HG03378 (cell line): Measurements from ENCODE around the gene EDRF1.
A peak's percentile ranks its signal among the peaks of the same experiment; 100 is the strongest.

Experiments used
- ATAC-seq: cut with Tn5 transposase; IDR thresholded peaks from one replicate; pipeline ENCODE4 v1.9.1; 2021; ENCODE audit warnings: mild to moderate bottlenecking, moderate library complexity; ENCODE audit not compliant: unreplicated experiment

EDRF1 gene

DNA sequence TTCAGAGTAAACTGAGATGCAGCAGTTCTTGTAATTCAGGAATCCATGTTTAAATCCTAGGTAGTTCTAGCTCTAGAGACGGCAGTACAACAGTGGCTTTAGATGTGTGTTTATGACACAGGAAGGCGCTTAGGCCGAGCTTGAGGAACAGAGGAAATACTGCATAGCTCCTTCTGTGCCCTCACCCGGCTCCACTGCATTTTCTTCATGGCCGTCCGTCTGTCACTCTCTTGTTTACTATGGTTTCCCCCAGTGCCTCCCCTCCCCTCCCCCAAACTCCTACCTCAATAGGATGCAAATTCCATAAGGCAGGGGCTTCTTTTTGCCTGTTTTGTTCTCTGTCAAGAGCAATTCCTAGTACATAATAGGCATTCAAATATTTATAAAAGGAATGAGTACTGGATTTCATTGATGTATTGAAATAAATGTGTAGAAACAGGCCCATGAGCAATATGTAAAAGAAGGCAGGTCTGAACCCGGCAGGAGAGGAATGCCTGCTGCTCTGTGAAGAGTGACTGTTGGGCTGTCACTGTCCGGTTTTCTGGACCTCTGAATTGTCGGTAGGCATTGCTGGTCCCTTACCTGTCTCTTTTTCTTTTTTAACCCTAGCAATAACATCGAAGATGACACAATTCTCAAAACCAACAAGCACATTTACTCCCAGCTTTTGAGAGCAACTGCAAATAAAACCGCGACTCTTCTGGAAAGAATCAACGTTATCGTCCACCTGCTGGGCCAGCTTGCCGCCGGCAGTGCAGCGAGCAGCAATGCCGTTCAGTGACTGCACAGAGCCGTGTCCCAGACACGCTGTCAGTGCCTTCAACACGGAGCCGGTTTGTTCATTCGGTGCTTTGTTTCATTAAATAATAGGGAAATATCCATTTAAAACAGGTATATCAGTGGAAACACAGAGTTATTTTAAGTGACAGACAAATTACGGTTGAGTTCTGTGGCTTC is 43.5 kb downstream of the EDRF1 start:
- ATAC-seq: no peak

DNA sequence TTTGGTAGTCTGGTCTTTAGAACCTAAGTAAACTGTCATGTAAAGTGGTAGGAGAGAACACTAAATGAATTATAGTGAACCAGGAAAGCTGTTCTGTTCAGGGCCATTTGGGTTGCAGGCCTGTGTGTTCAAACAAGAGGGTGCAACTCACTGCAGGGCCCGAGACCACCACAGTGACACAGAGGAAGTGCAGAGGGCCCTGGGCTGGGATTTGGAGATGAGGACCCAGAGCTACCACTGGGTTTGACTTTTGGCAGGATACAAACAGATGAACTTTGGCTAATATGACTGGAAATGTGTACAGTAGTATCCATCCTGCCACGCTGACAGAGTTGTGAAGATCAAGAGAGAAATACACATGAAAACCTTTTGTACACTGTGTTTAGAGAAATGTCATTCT is 46.3 kb downstream of the EDRF1 start:
- ATAC-seq: no peak

DNA sequence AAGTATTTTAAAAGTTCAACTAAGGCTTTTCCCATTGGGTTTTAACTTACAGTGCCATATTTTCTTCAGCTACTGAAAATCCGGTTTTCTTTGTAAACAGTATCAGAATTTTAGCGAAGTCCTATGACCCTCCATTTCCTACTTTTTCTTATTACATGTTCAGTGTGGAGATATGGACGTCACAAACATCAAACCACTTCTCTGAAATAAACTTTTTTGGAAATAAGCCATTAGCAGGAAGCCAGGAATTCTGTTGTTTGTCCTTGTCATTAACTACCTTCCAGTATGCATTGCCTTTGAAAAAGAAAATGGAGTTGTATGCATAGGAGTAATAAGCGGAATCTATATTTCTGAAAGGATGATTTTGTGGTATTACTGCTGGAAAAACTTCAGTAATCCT is 47.0 kb downstream of the EDRF1 start:
- no peak for ATAC-seq

DNA sequence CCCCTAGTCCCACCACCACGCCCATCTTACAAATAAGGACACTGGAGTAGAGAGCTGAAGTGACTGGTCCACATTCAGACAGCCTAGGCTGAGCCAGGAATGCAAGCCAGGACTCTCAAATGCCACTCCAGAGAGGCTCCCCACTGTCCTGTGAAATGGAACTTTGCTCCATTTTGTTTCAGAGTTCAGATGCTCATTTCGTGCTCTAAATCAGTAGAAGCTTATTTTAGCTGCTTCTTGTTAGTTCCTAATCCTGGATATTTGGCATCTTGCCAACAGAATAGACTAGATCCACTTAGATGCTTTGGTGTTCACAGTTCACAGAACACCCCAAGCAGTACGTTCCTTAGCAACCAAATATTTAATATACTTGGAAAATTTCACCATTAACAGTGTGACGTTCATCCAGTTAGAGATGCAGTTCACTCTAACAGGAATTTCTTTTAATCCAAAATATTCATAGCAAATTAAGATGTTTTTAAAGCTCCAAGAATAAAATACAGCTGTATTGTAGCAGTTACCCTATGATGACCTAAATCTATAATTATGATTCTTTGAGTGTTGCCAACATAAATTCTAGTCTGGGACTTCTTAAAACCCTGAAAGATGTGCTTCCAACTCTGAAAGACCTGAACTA is 48.8 kb downstream of the EDRF1 start:
- ATAC-seq: no peak

DNA sequence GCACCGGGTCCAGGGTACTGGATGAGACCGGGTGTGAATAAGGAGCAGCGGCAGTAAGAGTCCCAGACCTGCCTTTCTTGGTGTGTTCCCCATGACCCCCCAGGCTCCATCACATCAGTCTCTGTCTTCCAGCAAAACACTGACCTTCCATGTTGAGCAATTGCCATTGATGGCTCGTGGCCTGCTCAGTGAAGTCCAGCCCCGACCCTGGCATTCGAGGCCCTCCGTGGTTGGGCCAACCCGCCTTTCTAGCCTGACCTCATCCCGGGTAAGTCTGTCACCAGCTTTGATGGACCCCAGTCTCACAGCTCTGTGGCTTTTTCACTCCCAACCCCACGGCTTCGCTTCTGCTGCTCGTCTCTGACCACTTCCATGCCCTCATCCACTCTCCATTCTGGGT is 49.7 kb downstream of the EDRF1 start:
- no peak for ATAC-seq

DNA sequence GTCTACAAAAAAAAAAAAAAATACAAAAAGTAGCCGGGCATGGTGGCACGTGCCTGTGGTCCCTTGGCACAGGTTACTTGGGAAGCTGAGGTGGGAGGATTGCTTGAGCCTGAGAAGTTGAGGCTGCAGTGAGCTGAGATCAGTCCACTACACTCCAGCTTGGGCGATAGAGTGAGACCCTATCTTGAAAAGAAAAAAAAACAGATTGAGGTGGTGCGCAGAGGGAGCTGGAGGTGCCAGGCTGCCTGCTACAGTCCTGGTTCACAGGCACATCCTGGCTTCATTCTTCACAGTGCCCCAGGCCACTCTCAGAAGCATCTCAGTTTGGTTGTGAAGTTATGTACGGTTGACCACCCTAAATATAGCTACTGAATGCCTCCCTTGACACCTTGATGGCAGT is 51.3 kb downstream of the EDRF1 start:
- ATAC-seq: no peak

DNA sequence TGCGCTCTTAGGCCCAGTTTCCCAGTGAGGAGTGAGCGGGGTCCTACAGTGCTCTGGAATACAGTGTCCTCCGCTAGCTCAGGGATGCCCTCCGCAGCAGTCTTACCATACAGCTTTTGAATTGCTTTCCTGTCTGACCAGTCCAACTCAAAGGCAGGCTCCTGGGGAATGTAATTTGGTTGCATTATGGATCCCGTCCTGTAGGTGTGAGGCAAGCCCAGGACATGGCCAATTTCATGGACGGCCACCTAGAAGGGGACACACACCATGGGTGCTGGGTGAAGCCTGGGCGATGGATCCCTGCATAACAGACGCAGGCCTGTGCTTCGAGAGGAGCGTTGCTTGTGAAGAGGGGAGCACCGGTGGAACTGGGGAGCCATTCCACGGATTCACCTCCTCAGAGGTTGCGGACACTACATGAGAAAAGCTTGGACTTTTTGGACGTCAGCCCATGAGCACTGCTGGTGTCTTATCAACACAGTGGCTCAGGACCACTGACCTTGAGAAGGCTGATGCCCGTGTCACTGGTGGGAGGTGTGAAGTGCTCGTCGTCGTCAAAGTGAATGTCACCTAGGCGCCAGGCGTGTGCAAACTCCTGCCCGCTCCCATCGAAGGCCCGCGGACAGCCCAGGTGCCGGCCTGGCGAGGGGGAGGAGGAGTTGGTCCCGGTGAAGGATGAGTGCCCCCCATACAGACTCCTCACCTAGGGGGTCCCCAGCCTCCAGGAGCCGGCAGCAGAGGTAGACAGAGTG is 52.8 kb downstream of the EDRF1 start:
- no peak for ATAC-seq

DNA sequence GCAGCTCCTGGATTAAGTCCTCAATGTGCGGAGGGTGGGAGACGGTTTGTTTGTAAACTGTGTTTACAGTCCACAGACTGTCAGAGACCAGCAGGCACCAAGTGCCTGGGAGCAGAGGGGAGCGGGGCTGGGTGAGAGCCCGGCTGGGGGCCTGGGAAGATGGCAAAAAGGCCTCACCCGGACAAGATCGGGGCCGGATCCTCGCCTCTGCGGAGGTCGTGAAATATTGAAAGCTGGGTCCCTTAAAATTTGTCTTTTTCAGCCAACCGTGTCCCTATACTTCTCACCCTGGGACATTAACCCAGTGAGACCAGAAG is 53.3 kb downstream of the EDRF1 start:
- no peak for ATAC-seq

DNA sequence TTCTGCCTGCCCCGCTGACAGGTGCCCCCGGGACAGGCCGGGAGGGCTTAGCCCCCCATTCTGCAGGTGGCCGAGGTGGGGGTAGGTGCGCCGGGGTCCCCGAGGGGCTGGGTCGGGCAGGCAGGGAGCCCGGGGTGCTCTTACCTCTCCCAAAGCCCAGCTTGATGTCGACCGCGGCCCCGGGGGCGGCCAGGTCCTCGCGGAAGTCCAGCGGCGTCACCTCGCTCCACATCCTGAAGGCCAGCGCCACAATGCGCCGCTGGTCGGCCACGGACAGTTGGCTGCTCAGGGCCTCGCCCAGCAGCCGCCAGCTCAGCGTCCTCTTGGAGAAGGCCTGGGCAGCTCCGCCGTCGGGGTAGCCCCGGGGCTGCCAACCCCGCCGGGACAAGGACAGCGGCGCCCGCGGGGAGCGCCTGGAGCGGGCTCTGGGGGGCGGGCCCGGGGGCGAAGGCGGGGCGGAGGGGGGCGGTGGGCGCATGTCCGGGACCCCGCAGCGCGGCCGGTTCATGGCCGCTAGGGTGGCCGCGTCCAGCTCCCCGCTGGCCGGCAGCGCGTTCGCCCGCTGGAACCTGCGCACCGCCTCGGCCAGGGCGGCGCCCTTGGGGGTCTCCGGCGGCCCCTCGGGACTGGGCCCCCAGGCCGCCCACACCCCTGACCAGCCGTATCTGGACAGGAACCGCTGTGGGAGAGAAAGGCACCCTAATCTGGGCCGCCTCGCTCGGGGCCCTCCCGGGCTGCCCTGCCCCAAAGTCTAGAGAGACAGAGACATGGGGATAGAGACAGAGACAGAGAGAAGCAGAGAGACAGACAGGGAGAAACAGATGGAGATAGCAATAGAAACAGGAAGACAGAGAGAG is 54.4 kb downstream of the EDRF1 start:
- no peak for ATAC-seq

DNA sequence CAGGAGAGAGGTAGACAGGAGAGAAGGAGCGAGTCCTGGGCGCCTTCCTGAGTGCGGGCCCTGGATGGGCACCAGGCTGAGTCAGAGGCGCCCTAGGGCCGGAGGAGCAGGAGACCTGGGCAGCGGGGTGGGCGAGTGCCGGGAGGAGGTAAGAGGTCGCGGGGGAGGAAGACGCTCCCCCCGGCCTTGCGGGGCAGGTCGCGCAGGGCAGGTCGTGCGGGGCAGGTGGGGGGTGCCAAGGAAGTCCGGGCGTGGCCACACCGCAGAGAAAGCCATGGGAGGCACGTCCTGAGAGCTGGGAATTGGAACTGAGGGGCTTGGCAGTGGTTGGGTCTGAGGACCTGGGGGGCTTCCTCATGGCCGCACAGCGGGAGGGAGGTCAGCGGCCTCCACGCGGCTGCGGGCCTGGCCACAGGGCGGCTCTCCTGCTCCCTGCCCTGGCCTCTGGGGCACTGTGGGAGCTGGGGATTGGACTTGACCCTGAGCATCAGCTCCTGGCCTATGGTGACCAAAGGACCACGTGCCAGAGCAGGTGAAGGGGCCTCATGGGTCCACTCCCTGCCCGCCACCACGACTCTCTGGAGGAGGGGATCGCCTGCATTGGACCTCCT is 55.2 kb downstream of the EDRF1 start:
- no peak for ATAC-seq

DNA sequence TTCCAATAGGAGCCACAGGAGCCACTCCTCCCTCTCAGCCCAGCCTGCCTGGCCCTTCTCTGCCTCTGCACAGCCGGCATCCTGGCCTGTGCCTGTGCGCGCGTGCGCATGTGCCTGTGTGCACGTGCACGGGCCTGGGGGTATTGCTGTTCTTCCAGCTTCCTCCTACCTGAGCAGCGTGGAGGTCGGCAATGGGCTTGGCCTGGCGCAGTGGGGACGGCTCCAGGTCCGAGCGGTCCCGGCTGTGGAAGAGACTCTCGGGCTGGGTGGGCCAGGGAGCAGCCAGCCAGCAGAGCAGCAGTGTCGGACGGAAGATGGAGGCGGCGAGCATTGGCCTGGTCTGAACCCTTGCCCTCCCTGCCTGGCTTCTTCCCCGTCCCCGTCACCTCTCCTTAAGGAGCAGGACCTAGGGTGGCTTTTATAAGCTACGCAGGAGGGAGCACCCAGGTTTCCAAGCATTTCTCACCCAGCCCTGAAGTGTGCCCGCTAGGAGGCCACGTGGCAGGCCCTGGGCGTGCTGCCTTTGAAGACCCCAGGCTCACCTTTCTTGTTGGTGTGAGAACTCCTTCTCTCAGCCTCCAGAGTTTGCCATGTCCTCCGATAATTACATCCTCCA is 56.1 kb downstream of the EDRF1 start, which contains the start of gene MMP21:
Gene MMP21 (minus strand): TSS at position 331 of the 616 bp plus-strand sequence. CDS start 0 bp downstream, at position 331.
- ATAC-seq: no peak

DNA sequence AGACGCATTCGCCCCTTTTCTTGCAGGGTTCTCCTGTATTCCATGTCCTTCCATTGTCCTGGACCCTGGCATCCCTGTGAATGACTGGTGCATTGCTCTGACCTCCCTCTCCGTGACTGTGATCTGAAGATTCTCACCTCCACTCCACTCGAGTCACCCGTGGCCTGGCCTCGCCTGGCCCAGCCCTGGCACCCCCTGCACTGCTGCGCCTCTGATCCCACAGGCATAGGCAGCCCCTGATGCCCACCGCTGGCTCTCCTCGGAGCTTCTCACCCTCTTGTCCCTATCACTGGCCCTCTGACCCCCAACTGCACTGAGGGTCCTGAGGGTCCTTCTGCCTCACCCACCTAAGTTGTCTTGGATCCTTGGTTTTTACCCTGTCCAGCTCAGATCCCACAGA is 58.3 kb downstream of the EDRF1 start:
- no peak for ATAC-seq

DNA sequence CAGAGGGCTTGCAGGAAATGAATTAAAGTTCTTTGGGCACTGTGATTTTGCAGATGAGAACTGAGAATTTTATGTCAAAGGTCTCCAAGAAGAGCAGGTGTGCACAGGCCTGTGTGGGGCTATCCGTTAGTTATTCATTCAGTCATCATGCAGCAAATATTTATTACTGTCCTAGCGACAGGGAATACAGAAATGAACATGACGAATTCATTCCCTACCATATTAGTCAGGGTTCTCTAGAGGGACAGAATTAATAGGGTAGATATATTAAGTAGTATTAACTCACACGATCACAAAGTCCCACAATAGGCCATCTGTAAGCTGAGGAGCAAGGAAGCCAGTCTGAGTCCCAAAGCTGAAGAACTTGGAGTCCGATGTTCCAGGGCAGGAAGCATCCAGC is 59.0 kb downstream of the EDRF1 start:
- no peak for ATAC-seq

DNA sequence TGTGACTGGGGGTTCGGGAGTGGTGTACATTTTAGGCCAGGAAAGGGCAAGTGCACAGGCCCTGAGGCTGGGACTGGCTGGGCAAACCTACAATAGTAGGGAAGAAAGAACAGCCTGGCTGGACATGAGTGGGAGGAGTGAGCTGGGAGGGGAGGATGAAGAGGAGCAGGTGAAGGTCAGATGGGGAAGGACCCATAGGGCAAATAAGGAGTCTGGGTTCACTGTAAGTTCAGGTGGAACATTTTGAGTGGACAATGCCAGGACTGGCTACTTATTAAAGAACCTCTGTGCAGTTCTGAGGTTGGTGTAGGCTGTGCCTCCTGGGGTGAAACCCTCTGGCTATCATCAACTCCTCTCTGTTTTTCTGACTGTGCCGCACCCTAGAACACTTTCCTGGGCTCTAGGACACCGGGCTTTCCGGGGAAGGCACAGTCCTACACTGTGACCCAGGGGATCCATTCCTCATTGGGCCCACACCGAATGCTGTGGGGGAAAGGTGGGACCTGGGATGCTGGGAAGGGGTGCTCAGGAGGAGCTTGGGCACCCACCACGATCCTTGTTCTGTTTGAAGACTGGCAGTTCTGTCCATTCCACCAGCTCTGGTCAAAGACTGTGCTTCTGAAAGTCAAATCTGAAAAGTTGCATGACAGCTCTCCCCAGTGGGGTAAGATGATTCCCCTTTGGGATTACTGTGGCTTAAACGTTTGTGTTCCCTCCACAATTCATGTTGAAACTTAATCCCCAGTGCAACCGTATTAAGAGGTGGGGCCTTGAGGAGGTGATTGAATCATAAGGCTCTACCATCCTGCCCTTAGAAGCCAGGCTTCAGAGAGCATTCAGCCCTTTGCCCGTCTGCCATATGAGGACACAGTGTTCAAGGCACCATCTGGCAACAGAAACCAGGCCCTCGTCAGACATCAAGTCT is 60.2 kb downstream of the EDRF1 start:
- ATAC-seq: no peak

DNA sequence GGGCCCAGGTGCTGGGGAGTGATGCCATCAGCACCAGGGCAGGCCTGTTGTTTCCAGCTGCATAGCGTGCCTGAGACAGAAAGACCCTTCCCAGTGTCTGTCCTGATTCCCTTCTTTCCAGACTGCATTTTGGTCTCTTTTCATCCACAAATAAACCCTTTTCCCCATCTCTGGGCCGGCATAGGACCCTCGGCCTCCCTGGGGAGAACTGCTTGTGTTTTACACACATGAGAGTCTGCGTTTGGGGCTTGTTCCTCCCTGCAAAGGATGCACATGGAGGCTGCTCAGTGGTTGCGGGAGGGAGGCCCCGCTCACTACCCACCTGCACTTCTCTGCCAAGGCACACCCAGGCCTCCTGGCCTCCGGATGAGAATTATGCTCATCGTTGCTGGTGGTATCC is 61.9 kb downstream of the EDRF1 start:
- no peak for ATAC-seq

DNA sequence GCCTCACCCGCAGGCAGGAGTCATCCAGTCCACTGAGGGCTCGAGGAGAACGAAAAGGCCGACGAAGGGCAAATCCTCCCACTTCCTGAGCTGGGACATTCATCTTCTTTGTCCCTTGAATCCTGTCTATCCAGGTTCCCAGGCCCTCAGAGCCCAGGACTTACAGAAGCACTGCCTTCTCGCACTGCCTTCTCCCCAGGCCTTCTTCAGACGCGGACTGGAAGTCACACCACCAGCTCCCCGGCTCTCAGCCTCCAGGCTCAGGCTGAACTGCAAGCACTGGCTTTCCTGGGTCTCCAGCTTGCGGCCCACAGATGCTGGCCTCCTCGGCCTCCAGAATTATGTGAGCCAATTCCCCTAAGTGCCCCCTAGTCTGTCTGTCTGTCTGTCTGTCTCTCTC is 62.5 kb downstream of the EDRF1 start:
- ATAC-seq: no peak

DNA sequence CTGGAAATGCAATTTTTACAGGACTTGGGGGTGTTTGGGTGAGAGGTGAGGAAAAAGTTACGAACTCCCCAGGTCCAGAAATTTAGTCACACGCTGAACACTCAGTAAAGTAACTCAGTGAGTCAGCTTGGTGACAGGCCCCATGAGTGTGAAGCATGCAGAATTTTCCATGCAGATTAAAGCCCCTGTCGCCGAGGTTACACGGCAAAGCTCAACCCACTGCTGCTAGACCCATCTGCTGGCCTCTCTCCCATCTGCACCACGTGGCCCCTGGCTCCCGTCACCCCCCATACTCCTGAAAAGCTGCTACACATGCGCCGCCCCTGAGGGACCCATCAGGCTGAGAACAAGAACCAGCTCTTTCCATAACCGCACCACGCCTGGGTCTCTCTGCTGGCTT is 63.1 kb downstream of the EDRF1 start:
- ATAC-seq: no peak

DNA sequence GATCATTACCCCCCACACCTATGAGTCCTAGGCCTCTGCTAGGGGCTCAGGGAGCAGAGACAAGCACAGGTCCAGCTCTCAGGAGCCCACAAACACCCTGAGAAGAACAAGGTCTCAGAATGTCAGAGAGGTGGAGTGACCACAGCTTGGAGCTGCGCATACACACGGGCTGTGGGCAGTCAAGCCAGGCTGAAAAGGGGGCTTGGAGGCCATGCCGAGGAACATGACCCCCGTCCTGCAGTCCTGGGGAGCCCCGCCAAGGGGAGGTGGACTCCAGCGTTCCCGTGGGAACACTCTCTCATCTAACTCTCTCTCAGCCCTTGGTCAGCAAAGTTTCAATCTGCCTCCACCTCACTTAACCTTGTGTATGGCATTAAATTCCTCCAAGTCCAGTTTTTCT is 63.9 kb downstream of the EDRF1 start:
- no peak for ATAC-seq

DNA sequence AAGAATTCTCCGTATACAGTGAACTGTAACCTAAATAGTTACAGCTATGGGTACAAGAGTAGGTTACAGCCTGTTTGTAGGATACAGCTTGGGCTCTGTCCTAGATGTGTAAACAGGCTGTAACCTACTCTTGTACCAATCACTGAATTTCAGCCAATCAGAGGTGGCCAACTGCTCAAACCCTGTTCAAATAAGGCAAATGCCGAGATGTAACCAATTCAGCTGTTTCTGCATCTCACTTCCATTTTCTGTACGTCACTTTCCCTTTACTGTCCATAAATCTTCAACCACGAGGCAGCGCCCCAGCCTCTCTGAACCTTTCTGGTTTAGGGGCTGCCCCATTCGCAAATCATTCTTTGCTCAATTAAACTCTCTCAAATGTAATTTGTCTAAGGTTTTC is 64.4 kb downstream of the EDRF1 start:
- ATAC-seq: peak; percentile 84
